Erythroblast (primary cell): ENCODE results near the gene ANTXR2.
"Not testable (repeated sequence)": the region's sequence is repeated elsewhere in the genome, so short reads cannot be mapped to it uniquely, and the experiment has no call there.

ENCODE experiments used
- DNase-seq, 2 experiments: peaks; one replicate each; lab custom pipeline; 2025; lab: John Stamatoyannopoulos, UW
- GATA1 ChIP-seq: IDR thresholded peaks from 2 replicates; pipeline ENCODE4 v1.6.1; 2011; ENCODE audit warnings: low read depth, mild to moderate bottlenecking, control low read depth, low read length, moderate library complexity
- POLR2A ChIP-seq: IDR thresholded peaks from 2 replicates; pipeline ENCODE4 v1.6.1; 2011; ENCODE audit warnings: mild to moderate bottlenecking, low read length

The ANTXR2 gene

DNA sequence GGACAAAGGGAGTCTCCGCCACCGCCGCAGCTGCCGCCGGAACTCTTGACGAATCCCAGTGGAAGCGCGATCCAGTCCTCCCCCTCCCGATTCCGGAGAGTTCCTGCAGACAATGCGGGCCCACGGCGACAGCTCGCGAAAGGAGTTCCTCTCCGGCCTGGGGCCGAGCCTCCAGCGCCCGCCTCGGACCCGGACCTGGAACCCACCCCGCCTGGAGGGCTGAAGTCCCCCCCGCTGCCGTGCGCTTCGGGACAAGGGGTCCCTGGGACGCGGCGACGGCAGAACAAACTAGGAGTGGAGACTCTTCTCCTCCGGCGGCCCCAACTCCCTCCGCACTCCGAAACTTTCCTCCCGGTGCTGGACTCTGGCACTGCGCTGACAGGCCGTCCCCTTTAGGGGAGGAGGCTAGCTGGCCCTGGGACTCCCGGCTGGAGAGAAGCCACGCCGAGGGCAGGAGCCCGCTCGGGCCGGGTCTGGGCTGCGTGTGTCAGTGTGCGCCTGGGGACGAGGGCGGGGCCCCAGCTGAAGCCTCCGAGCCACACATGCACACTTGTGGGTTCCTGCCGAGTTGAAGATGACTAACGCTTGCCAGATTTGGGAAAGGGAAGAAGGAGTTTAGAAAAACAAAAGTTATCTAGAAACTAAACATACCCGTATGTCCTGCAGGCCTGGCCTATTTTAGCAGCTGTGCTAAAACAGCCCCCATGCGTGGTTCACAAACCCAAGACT lies at the start of gene ANTXR2:
ANTXR2 (minus strand) TSS at position 486 of the 729 bp plus-strand sequence. CDS start 669 bp downstream, outside the sequence.
- TF ChIP-seq GATA1 = no peak
- TF ChIP-seq POLR2A = peak; percentile 43
- peak; percentile 63 to 66 for DNase-seq

DNA sequence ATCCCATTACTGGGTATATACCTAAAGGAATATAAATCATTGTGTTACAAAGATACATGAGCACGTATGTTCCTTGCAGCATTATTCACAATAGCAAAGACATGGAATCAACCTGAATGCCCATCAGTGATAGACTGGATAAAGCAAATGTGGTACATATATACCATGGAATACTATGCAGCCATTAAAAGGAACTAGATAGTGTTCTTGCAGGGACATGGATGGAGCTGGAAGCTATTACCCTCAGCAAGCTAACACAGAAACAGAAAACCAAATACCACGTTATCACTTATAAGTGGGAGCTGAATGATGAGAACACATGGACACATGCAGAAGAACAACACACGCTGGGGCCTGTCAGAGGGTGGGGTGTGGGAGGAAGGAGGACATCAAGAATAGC lies 48.8 kb upstream of the ANTXR2 start:
- not testable (repeated sequence) for DNase-seq

DNA sequence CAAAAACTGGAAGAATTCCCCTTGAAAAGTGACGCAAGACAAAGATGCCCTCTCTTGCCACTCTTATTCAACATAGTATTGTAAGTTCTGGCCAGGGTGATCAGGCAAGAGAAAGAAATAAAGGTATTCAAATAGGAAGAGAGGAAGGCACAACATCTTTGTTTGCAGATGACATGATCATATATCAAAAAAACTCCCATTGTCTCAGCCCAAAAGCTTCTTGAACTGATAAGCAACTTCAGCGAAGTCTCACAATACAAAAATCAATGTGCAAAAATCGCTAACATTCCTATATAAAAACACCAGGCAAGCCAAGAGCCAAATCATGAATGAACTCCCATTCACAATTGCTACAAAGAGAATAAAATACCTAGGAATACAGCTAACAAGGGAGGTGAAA lies 46.6 kb upstream of the ANTXR2 start:
- DNase-seq = not testable (repeated sequence)

DNA sequence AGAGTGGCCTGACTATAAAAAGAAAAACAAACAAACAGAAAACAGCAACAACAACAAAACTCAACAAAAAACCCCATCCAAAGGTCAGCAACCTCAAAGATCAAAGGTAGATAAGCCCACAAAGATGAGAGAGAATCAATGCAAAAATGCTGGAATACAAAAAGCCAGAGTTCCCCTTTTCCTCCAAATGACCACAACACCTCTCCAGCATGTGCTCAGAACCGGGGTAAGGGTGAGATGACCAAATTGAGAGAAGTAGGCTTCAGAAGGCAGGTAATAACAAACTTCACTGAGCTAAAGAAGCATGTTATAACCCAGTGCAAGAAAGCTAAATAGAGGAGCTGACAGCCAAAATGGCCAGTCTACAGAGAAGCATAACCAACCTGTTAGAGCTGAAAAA lies 43.5 kb upstream of the ANTXR2 start:
- TF ChIP-seq GATA1 (no peak), POLR2A (no peak)

DNA sequence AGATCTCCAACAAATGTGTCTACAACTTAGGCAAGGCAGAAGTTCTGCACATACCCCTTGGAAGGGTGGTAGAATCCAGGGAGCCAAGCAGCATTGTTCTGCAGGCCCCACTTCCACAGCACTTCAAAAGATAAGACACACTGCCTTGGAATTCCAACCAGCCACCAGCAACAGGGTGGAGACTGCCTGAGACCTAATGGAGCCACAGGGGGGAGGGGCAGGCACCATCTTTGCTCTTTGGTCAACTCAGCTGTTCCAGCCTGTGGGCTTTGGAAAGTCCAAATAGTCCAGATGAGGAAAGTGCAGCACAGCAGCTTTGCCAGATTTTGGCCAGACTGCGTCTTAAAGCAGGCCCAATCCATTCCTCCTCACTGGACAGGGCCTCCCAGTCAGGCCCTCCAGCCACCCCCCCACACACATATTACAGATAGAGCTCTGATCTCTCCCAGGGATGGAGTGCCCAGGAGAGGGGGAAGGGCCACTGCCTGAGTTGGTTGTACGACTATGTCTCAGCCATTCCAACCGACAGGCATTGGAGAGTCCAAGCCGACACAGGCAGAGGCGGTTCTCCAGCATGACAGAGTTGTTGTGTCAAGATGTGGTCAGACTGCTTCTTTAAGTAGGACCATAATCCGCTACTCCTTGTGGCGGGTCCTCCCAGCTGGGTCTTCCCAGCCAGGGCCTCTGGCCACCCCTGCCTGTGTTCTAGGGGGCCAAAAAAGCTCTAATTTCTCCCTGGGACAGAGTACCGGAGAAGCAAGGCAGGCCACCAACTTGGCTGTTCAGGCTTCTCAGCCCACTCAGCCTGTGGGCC lies 42.5 kb upstream of the ANTXR2 start:
- DNase-seq = no peak
- TF ChIP-seq POLR2A (no peak), GATA1 (no peak)

More for the DNA sequence above, 43.5 kb upstream of the ANTXR2 start:
- DNase-seq = no peak

DNA sequence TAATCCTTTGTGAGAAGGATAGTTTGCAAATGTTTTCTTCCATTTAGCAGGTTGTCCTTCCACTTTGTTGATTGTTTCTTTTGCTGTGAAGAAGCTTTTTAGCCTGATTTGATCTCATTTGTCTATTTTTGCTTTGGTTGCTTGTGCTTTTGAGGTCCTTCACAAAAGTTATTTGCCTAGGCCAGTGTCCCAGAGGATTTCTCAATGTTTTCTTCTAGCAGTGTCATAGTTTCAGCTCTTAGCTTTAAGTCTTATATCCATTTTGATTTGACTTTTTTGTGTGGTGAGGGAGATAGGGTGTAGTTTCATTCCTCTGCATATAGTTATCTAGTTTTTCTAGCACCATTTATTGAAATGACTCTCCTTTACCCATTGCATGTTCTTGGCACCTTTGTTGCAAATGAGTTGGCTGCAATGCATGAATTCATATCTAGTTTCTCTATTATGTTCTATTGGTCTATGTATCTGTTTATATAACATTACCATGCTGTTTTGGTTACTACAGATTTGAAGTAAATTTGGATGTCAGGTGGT lies 41.8 kb upstream of the ANTXR2 start:
- no peak for DNase-seq
- TF ChIP-seq POLR2A (no peak), GATA1 (no peak)

DNA sequence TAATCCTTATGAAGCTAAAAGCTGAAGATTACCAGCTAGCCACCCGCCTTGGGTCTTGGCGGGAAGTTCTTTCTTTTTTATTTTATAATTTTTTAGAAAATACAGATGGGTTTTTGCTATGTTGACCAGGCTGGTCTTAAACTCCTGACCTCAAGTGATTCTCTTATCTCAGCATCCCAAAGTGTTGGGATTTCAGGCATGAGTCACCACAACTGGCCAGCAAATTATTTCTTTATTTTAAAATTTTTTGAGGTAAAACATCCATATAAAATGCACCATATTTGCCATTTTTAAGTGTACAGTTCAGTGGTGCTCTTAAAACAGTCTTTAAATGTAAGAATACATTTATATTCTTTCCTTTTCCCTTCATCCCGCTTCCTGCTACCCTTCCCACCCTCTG lies 40.6 kb upstream of the ANTXR2 start:
- TF ChIP-seq POLR2A = no peak
- no peak for TF ChIP-seq GATA1
- no peak for DNase-seq

DNA sequence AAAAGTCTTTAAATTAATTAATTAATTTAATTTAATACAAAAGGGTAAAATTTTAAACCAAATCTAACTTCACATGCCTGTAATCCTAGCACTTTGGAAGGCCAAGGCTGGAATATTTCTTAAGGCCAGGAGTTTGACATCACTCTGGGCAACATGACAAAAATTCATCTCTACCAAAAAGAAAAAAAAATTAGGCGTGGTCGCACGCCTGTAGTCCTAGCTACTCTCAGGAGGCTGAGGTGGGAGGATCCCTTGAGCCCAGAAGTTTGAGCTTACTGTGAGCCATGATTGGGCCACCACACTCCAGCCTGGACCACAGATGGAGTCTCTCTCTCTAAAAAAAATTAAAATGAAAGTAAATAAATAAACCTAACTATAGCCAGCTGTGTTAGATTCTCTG lies 39.2 kb upstream of the ANTXR2 start:
- TF ChIP-seq POLR2A = no peak
- TF ChIP-seq GATA1 = no peak
- no peak for DNase-seq

DNA sequence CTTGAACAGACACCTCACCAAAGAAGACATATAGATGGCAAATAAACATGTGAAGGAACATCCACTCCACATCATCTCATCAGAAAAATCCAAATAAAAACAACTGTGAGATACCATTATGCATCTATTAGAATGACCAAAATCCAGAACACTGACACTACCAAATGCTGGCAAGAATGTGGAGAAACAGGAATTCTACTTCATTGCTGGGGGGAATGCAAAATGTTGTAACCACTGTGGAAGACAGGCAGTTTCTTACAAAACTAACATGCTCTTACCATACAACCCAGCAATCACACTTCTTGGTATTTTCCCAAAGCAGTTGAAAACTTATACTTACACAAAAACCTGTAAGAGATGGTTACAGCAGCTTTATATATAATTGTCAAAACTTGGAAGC lies 38.2 kb upstream of the ANTXR2 start:
- no peak for TF ChIP-seq POLR2A
- no peak for TF ChIP-seq GATA1
- no peak for DNase-seq

DNA sequence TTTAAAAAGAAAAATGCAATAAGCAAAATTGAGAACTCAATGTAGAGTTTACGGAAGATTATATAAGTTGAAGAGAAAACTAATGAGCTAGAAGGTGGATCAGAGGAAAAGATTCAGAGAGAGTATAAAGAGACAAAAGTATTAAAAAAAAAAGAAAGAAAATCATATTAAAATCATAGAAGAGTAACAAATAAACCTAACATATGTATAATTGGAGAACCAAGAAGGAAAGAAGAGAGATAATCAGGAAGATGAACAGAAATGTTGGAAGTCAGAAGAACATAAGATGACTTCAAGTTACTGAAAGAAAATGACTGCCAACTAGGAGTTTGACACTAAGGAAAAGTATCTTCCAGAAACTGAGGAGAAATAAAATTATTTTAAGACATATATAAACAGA lies 34.3 kb upstream of the ANTXR2 start:
- no peak for DNase-seq
- no peak for TF ChIP-seq GATA1
- TF ChIP-seq POLR2A = no peak

DNA sequence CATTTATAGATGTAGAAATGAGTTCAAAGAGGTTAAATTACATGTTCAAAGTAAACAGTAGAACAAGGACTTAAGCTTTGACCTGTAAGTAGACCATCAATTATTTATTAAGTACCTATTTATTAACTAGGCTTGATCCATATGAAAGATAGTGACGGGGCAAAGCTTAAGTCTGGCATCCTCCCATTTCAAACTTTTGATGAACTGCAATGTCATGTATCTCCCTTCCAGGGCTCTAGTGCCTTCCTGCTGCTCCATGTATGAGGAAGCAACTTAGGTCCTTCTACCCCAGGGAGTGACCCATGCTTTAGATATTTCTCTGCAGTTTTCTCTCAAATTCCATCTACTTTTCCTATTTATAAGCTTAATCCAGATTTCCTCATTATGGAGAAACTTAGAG lies 31.9 kb upstream of the ANTXR2 start:
- TF ChIP-seq GATA1 (no peak), POLR2A (no peak)
- no peak for DNase-seq

DNA sequence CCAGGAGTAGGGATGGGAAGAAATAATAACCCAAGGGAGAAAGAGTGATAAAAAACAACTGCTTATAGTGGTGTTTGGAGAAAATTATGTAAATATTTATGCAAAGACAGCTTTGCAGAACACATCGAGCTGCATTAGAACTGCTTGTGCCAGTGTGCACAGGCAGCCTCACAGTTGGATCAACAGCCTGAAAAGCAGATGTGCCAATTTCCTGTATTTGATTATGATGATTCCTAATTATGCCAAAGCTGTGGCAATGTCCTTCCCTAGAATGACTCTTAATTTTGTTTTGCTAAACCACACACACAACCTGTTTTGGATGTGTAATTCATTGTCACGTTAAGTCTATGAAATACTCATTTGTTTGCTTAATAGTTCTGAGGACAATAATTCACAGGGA lies 30.6 kb upstream of the ANTXR2 start:
- TF ChIP-seq GATA1 (no peak), POLR2A (no peak)
- DNase-seq = no peak

DNA sequence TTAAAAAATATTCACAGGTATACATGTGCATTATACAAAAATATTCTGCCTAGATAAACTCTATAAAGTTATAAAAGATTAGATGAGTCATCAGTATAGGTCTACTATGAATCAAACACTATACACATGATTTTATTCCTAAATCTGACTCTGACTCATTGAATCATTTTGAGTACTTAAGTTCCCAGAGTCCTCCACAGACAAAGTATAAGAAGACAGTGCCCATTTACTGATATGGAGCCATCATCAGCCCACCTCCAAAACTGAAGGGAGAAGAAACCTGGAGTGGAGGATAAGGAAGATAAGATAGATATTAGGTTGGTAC lies 28.7 kb upstream of the ANTXR2 start:
- no peak for DNase-seq
- TF ChIP-seq GATA1 (no peak), POLR2A (no peak)

DNA sequence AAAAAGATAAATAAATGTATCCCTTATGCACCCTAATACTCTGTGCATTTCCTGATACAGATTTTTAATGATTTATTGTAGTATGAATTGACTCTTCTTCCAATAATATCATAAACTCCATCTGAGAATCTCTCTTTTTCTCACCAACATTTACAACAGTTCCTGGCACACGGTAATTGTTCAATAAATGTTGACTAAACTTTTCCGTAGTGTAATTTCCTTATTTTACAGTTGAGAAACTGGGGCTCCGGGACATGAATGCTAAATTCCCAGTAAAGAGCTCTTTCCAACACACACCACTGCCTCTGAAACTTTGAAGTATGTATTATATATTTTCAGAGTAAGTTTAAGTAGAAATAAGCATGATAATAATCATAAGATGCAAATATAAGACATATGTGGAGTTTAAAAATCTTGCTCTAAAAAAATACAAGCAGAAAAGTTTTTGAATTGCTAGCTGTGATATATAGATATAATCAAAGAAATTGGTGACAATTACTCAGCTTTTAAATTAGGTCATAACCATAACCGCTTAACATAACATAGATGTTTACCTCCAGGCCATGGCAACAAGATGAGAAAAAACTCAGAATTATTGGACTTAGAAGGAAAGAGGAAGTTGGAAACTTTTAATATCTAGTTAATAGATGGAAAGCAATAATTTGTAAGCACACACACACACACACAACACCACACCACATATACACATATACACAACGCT lies 28.2 kb upstream of the ANTXR2 start:
- no peak for DNase-seq
- TF ChIP-seq POLR2A = no peak
- no peak for TF ChIP-seq GATA1

DNA sequence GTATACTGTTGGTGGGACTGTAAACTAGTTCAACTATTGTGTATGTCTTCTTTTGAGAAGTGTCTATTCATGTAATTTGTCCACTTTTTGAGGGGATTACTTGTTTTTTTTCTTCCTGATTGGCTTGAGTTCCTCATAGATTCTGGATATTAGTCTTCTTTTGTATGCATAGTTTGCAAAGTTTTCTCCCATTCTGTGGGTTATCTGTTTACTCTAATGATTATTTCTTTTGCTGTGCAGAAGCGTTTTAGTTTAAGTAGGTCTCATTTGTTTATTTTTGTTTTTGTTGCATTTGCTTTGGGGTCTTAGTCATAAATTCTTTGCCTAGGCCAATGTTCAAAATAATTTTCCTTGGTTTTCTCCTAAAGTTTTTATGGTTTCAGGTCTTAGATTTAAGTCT lies 26.6 kb upstream of the ANTXR2 start:
- TF ChIP-seq POLR2A (no peak), GATA1 (no peak)
- DNase-seq = no peak

DNA sequence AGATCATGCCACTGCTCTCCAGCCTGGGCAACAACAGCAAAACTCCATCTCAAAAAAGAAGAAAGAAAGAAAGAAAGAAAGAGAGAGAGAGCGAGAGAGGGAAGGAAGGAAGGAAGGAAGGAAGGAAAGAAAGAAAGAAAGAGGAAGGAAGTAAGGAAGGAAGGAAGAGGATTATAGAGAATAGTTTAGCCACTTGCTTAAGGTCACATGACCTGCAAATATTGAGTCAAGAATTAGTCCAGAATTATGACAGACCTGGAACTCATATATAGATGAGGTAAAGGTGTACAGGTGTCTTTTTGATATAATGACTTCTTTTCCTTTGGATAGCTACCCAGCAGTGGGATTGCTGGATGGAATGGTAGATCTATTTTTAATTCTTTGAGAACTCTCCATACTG lies 25.6 kb upstream of the ANTXR2 start:
- TF ChIP-seq POLR2A = no peak
- TF ChIP-seq GATA1 = no peak
- no peak for DNase-seq
